ENCODE results near the gene FSTL5. TPM values are rescaled to one million over a fixed set of nuclear protein-coding genes. Genes with fewer than 3 reads are reported as not detected.

The FSTL5 gene
- total and polyA plus RNA-seq, 9 of the 15 experiments (the other 6 are each of a cell fraction or from before 2014, with no cell fraction given), result 0.09 to 3.1 (median 0.50) TPM; not detected in 1

DNA sequence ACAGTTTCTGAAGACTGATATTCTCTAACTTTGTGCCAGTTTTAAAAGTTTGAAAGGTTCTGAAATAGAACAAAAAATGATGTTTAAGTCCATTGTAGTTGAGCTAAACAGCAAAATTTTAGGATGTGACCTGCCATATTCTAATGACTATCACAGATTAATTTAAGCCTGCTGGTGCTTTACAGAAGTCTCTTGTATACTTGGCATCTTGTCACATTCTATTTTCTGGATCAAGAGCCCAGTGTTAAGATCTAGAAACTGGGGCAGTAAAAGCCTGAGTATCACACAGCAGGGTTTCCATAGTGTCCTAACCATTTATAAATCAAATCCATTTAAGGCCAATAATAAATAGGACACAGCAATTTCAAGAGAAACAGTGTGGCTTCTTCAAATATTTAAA lies 12.4 kb downstream of the FSTL5 start:
- no peaks in the 10 kb centered on the region for H3K4me1 ChIP-seq (replicated peaks in 1 of 2; ENCODE audit: control insufficient read depth in 2 of 2, insufficient read depth in 2 of 2, low read length in 2 of 2)
- no TSS peak for BruUV-seq (replicated peaks)
- no peaks in the 10 kb centered on the region for H3K9me1 ChIP-seq (ENCODE audit: control insufficient read depth, insufficient read depth, low read length)
- no peak overlapping the region for H2AFZ ChIP-seq (ENCODE audit: low read depth, low read length)
- intact Hi-C loops (cut with micrococcal nuclease) (no loop called here), in situ Hi-C loops (cut with MboI) (no loop called here)
- no peak for TF ChIP-seq SIN3A (IDR thresholded peaks at IDR 0.05; ENCODE audit: borderline replicate concordance in 2 of 2, control insufficient read depth in 1 of 2, low read depth in 2 of 2, low read length in 2 of 2)
- no peak for TF ChIP-seq NELFE (IDR thresholded peaks at IDR 0.05; ENCODE audit: insufficient read depth, insufficient read length)
- no peak for TF ChIP-seq ZEB2 (IDR thresholded peaks at IDR 0.05)
- no peak for TF ChIP-seq CTBP1 (IDR thresholded peaks at IDR 0.05; ENCODE audit: borderline replicate concordance)
- TF ChIP-seq LARP7 (IDR thresholded peaks at IDR 0.05), result no peak
- TF ChIP-seq ETV5 (CRISPR knock-in tag; IDR thresholded peaks at IDR 0.05; ENCODE audit: low read depth), result no peak
- TF ChIP-seq, protein P1, sequence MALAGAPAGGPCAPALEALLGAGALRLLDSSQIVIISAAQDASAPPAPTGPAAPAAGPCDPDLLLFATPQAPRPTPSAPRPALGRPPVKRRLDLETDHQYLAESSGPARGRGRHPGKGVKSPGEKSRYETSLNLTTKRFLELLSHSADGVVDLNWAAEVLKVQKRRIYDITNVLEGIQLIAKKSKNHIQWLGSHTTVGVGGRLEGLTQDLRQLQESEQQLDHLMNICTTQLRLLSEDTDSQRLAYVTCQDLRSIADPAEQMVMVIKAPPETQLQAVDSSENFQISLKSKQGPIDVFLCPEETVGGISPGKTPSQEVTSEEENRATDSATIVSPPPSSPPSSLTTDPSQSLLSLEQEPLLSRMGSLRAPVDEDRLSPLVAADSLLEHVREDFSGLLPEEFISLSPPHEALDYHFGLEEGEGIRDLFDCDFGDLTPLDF (CRISPR knock-in tag; IDR thresholded peaks at IDR 0.05), result no peak
- TF ChIP-seq ZNF785 (CRISPR knock-in tag; IDR thresholded peaks at IDR 0.05), result no peak
- no peak for TF ChIP-seq NCOA6 (IDR thresholded peaks at IDR 0.05)
- TF ChIP-seq RBM15 (IDR thresholded peaks at IDR 0.05; ENCODE audit: insufficient read depth, low read length), result no peak
- TF ChIP-seq PHF20 (IDR thresholded peaks at IDR 0.05; ENCODE audit: partially characterized antibody), result no peak
- no peak for TF ChIP-seq MYC (IDR thresholded peaks at IDR 0.05; ENCODE audit: low read depth, low read length)
- no peak for TF ChIP-seq MYC (CRISPR knock-in tag; IDR thresholded peaks at IDR 0.05; ENCODE audit: borderline replicate concordance, low read depth)
- TF ChIP-seq TCF7L2 (IDR thresholded peaks at IDR 0.05; ENCODE audit: low read depth, low read length), result no peak
- DNase-seq (ENCODE audit: extremely low read depth in 1 of 4, low spot score in 3 of 4) (no peak), ATAC-seq (no peak), FAIRE-seq (no peak)
- no peak overlapping the region for H3K4me2 ChIP-seq (ENCODE audit: insufficient read depth, low read length)
- no peak overlapping the region for H3K4me3 ChIP-seq
- H3K79me2 ChIP-seq (ENCODE audit: control insufficient read depth, insufficient read depth, low read length), result no peaks in the 10 kb centered on the region
- no peaks in the 10 kb centered on the region for H3K27me3 ChIP-seq (ENCODE audit: control insufficient read depth in 2 of 2, insufficient read depth in 2 of 2, low read length in 2 of 2)
- no peaks in the 10 kb centered on the region for H4K20me1 ChIP-seq (replicated peaks; ENCODE audit: control insufficient read depth, insufficient read depth, low read length)
- H3K27ac ChIP-seq (ENCODE audit: extremely low read depth, low read depth, low read length), result no peak overlapping the region
- no peak overlapping the region for H3K9ac ChIP-seq (ENCODE audit: insufficient read depth in 1 of 2, low read depth in 2 of 2, low read length in 2 of 2)
- H3K36me3 ChIP-seq (ENCODE audit: control insufficient read depth, insufficient read depth, low read length), result no peaks in the 10 kb centered on the region
- ChIA-PET CTCF (ENCODE audit: low intra/inter-chr PET ratio) (no interaction called here), POLR2A (no interaction called here)
- no peaks in the 10 kb centered on the region for H3K9me3 ChIP-seq (replicated peaks; ENCODE audit: control insufficient read depth, insufficient read depth, low read depth, low read length)
